ENCODE data around the gene ANKS1B.
"Not testable (repeated sequence)": the region's sequence is repeated elsewhere in the genome, so short reads cannot be mapped to it uniquely, and the experiment has no call there.

The ANKS1B gene

GRCh38 chr12:99746538-99746937 is 238.2 kb downstream of the ANKS1B start:
- no peak for DNase-seq

GRCh38 chr12:99745895-99746294 is 238.8 kb downstream of the ANKS1B start:
- no peak for DNase-seq

- DNase-seq, result no peak
Observed at GRCh38 chr12:99745121-99745520, 239.6 kb downstream of the ANKS1B start.

GRCh38 chr12:99736760-99737269 is 247.9 kb downstream of the ANKS1B start:
- no peak for DNase-seq

- DNase-seq, result no peak
Observed at GRCh38 chr12:99732131-99732530, 252.6 kb downstream of the ANKS1B start.

- no peak for DNase-seq
Observed at GRCh38 chr12:99722690-99723486, 261.8 kb downstream of the ANKS1B start.

GRCh38 chr12:99721715-99722275 is 262.9 kb downstream of the ANKS1B start:
- DNase-seq, result no peak

- DNase-seq, result not testable (repeated sequence)
Observed at GRCh38 chr12:99720083-99720465, 264.7 kb downstream of the ANKS1B start.

GRCh38 chr12:99719411-99720082 is 265.2 kb downstream of the ANKS1B start:
- DNase-seq, result not testable (repeated sequence)

GRCh38 chr12:99715841-99716510 is 268.8 kb downstream of the ANKS1B start:
- not testable (repeated sequence) for DNase-seq

GRCh38 chr12:99714921-99715320 is 269.8 kb downstream of the ANKS1B start:
- not testable (repeated sequence) for DNase-seq

- no peak for DNase-seq
Observed at GRCh38 chr12:99713946-99714520, 270.7 kb downstream of the ANKS1B start.

GRCh38 chr12:99712281-99712680 is 272.5 kb downstream of the ANKS1B start:
- DNase-seq, result no peak

- DNase-seq, result no peak
Observed at GRCh38 chr12:99711246-99711645, 273.5 kb downstream of the ANKS1B start.

- no peak for DNase-seq
Observed at GRCh38 chr12:99709619-99710018, 275.1 kb downstream of the ANKS1B start.

- DNase-seq, result no peak
Observed at GRCh38 chr12:99709116-99709515, 275.6 kb downstream of the ANKS1B start.

GRCh38 chr12:99707883-99708282 is 276.9 kb downstream of the ANKS1B start:
- no peak for DNase-seq

- DNase-seq, result no peak
Observed at GRCh38 chr12:99706736-99707473, 277.8 kb downstream of the ANKS1B start.

GRCh38 chr12:99704458-99704857 is 280.3 kb downstream of the ANKS1B start:
- no peak for DNase-seq

GRCh38 chr12:99704036-99704435 is 280.7 kb downstream of the ANKS1B start:
- no peak for DNase-seq

GRCh38 chr12:99700032-99700431 is 284.7 kb downstream of the ANKS1B start:
- no peak for DNase-seq

- no peak for DNase-seq
Observed at GRCh38 chr12:99695050-99695449, 289.7 kb downstream of the ANKS1B start.

All from SHP77 (cell line).